ENCODE data around the gene TSEN15.

The TSEN15 gene

GRCh38 chr1:184020855-184021254 lies 30.7 kb upstream of the TSEN15 start:
- no peak overlapping the region for H3K4me3 ChIP-seq (ENCODE audit: control insufficient read depth, low read depth, low read length)
- no peak for TF ChIP-seq CTCF (IDR thresholded peaks at IDR 0.05; ENCODE audit: control insufficient read depth, insufficient read depth, low read depth, low read length, missing control alignments)
- DNase-seq (ENCODE audit: low read depth), result no peak

- no peak for TF ChIP-seq CTCF (IDR thresholded peaks at IDR 0.05; ENCODE audit: control insufficient read depth, insufficient read depth, low read depth, low read length, missing control alignments)
- no peak overlapping the region for H3K4me3 ChIP-seq (ENCODE audit: control insufficient read depth, low read depth, low read length)
- DNase-seq (ENCODE audit: low read depth), result no peak
Measured at GRCh38 chr1:184021728-184022127, 29.8 kb upstream of the TSEN15 start.

GRCh38 chr1:184022668-184023067 lies 28.9 kb upstream of the TSEN15 start:
- no peak overlapping the region for H3K4me3 ChIP-seq (ENCODE audit: control insufficient read depth, low read depth, low read length)
- TF ChIP-seq CTCF (IDR thresholded peaks at IDR 0.05; ENCODE audit: control insufficient read depth, insufficient read depth, low read depth, low read length, missing control alignments), result no peak
- no peak for DNase-seq (ENCODE audit: low read depth)

GRCh38 chr1:184023171-184023570 lies 28.4 kb upstream of the TSEN15 start:
- TF ChIP-seq CTCF (IDR thresholded peaks at IDR 0.05; ENCODE audit: control insufficient read depth, insufficient read depth, low read depth, low read length, missing control alignments), result no peak
- H3K4me3 ChIP-seq (ENCODE audit: control insufficient read depth, low read depth, low read length), result no peak overlapping the region
- DNase-seq (ENCODE audit: low read depth), result no peak

GRCh38 chr1:184025242-184025675 lies 26.3 kb upstream of the TSEN15 start:
- DNase-seq (ENCODE audit: low read depth), result peak; percentile 82
- no peak for TF ChIP-seq CTCF (IDR thresholded peaks at IDR 0.05; ENCODE audit: control insufficient read depth, insufficient read depth, low read depth, low read length, missing control alignments)
- no peak overlapping the region for H3K4me3 ChIP-seq (ENCODE audit: control insufficient read depth, low read depth, low read length)

GRCh38 chr1:184027826-184028695 lies 23.5 kb upstream of the TSEN15 start:
- H3K4me3 ChIP-seq (ENCODE audit: control insufficient read depth, low read depth, low read length), result no peak overlapping the region
- DNase-seq (ENCODE audit: low read depth), result no peak
- TF ChIP-seq CTCF (IDR thresholded peaks at IDR 0.05; ENCODE audit: control insufficient read depth, insufficient read depth, low read depth, low read length, missing control alignments), result no peak
